ENCODE data around the gene SATB2. TPM values are rescaled to one million over a fixed set of nuclear protein-coding genes. Genes with fewer than 3 reads are reported as not detected.
A peak's percentile ranks its signal among the peaks of the same experiment; 100 is the strongest.

The SATB2 gene
- total RNA-seq, 1 experiment from 2014 or later: 13.8 TPM

GRCh38 chr2:199463708-199464605 is 6.2 kb upstream of the SATB2 start:
- no peak; a peak in 1 of 6 replicates for TF ChIP-seq CTCF (IDR thresholded peaks at IDR 0.05 in 2 of 3, conservative IDR thresholded peaks at IDR 0.05 in 1 of 3; ENCODE audit: borderline replicate concordance in 1 of 3, insufficient read depth in 1 of 3, low read depth in 2 of 3, low read length in 2 of 3)
- no peak for TF ChIP-seq CEBPB (IDR thresholded peaks at IDR 0.05; ENCODE audit: low read depth)
- TF ChIP-seq ELF1 (IDR thresholded peaks at IDR 0.05; ENCODE audit: borderline replicate concordance, low read depth): no peak
- Histone ChIP-seq H3K9ac (ENCODE audit: low read length) (peak overlapping the region; percentile 62; the same call in 1 of the 2 replicates), H3K4me1 (ENCODE audit: control insufficient read depth in 1 of 2, insufficient read depth in 2 of 2, low read length in 2 of 2) (peaks cover 5 to 19% of the 10 kb centered on the region in 2 experiments; a peak in 3 of 4 replicates), H3K36me3 (ENCODE audit: control insufficient read depth in 1 of 2, insufficient read depth in 2 of 2, low read length in 2 of 2) (no peaks in the 10 kb centered on the region), H3K9me2 (ENCODE audit: insufficient read depth) (no peaks in the 10 kb centered on the region), H4K20me1 (ENCODE audit: insufficient read depth) (no peaks in the 10 kb centered on the region), H3K9me3 (ENCODE audit: control insufficient read depth in 1 of 2, insufficient read depth in 1 of 2, low read depth in 1 of 2, low read length in 2 of 2) (no peaks in the 10 kb centered on the region), H3K4me2 (ENCODE audit: low read length) (peak overlapping the region; percentile 89), H2AFZ (ENCODE audit: low read depth, low read length, poor library complexity, severe bottlenecking) (peak overlapping the region; percentile 82), H3K27me3 (ENCODE audit: insufficient read depth, low read length) (no peaks in the 10 kb centered on the region), H3K4me3 (replicated peaks in 1 of 2; ENCODE audit: low read depth in 1 of 2, low read length in 2 of 2) (peak overlapping the region; percentile 44 to 59), H3K79me2 (ENCODE audit: insufficient read depth, low read length) (no peaks in the 10 kb centered on the region; the same call in 1 of the 2 replicates), H3K27ac (ENCODE audit: low read depth, low read length) (no peak overlapping the region)
- BruUV-seq (replicated peaks): no TSS peak
- ATAC-seq (no peak), DNase-seq (ENCODE audit: low read depth, low spot score) (no peak)
- ChIA-PET CTCF (interaction anchor here (1.4 to 1.8 kb wide), 2 partner anchors 8 to 25 kb away, joined by 4 to 9 read pairs; no protein-coding TSS in a partner anchor), RAD21 (ENCODE audit: low non-redundant PET in 1 of 2, low total read pairs in 2 of 2, uncharacterized antibody in 2 of 2, unreplicated experiment in 2 of 2) (no interaction called here), POLR2A (no interaction called here)
- intact Hi-C loops (cut with micrococcal nuclease): no loop called here

Measured in HCT116 (cell line).